Endodermal cell (in vitro differentiated cells): ENCODE results near the gene NTRK1. TPM values are rescaled to one million over a fixed set of nuclear protein-coding genes. Genes with fewer than 3 reads are reported as not detected.

Experiments
- DNase-seq: peaks from one replicate; pipeline ENCODE4 v3.0.0-alpha.2; 2017
- H3K27ac ChIP-seq: 2 replicates; pipeline ENCODE4 v1.5.1; 2013; ENCODE audit warnings: mild to moderate bottlenecking, low read depth, low read length, moderate library complexity
- H3K27me3 ChIP-seq: 2 replicates; pipeline ENCODE4 v1.6.1; 2013; ENCODE audit warnings: mild to moderate bottlenecking, low read length, moderate library complexity; ENCODE audit not compliant: insufficient read depth, control insufficient read depth, poor library complexity, severe bottlenecking
- H3K36me3 ChIP-seq: 2 replicates; pipeline ENCODE4 v1.7.0; 2013; ENCODE audit warnings: mild to moderate bottlenecking, low read length, moderate library complexity; ENCODE audit not compliant: control insufficient read depth, insufficient read depth
- H3K4me1 ChIP-seq: one replicate; pipeline ENCODE4 v1.7.0; 2013; ENCODE audit warnings: low read length; ENCODE audit not compliant: control insufficient read depth, insufficient read depth
- H3K4me3 ChIP-seq: 2 replicates; pipeline ENCODE4 v1.5.1; 2013; ENCODE audit warnings: mild to moderate bottlenecking, low read length, moderate library complexity
- H3K9ac ChIP-seq: 2 replicates; pipeline ENCODE4 v1.6.1; 2013; ENCODE audit warnings: mild to moderate bottlenecking, low read length, moderate library complexity; ENCODE audit not compliant: poor library complexity, severe bottlenecking; ENCODE audit errors: extremely low read depth
- H3K9me3 ChIP-seq: 2 replicates; pipeline ENCODE4 v1.6.1; 2013; ENCODE audit warnings: mild to moderate bottlenecking, low read length, moderate library complexity; ENCODE audit not compliant: control insufficient read depth
- H3K27ac Mint-ChIP-seq: 2 replicates; pipeline ENCODE4 v1.8.0; 2020; ENCODE audit warnings: mixed read lengths
- H3K27me3 Mint-ChIP-seq: 2 replicates; pipeline ENCODE4 v1.8.0; 2021; ENCODE audit warnings: mild to moderate bottlenecking, mixed read lengths; ENCODE audit not compliant: insufficient read depth
- H3K36me3 Mint-ChIP-seq: 2 replicates; pipeline ENCODE4 v1.8.0; 2020; ENCODE audit warnings: low read depth, mixed read lengths
- H3K4me1 Mint-ChIP-seq: 2 replicates; pipeline ENCODE4 v1.8.0; 2020; ENCODE audit warnings: mixed read lengths
- H3K4me3 Mint-ChIP-seq: 2 replicates; pipeline ENCODE4 v1.8.0; 2020; ENCODE audit warnings: mild to moderate bottlenecking, moderate library complexity, mixed read lengths
- H3K9me3 Mint-ChIP-seq: 2 replicates; pipeline ENCODE4 v1.8.0; 2020; ENCODE audit warnings: mild to moderate bottlenecking, mixed read lengths
- WGBS, 2 experiments: methylation state at CpG; one replicate each; pipeline versions ENCODE4 v1.1.5 to v1.1.7; 2013; ENCODE audit warnings: missing lambda C conversion rate in 2 of 2, mixed read lengths in 1 of 2; ENCODE audit not compliant: insufficient coverage in 1 of 2, insufficient read length in 1 of 2; 5-methylcytosine and 5-hydroxymethylcytosine counted together
- total RNA-seq, 2 donors: library from RNA; stranded (reverse); fragmentation: NEBNext Ultra II Directional in 1 of 2; extraction: Animal tissue kit (Norgen Biotek cat#: 25700) in 1 of 2; gene quantifications; 2 replicates in 1 of 2; 3 replicates in 1 of 2; pipeline ENCODE4 v1.2.1, GENCODE V29; 2021
- TF ChIP-seq, protein P1 (sequence below): fragments of 200-600 bp; sonication (generic); conservative IDR thresholded peaks from 2 replicates; pipeline ENCODE4 v1.5.0; 2021; ENCODE audit warnings: antibody characterized with exemption, mild to moderate bottlenecking

Gene NTRK1
- total RNA-seq, 2 donors from 2014 or later, result 0.44 to 0.82 TPM

DNA sequence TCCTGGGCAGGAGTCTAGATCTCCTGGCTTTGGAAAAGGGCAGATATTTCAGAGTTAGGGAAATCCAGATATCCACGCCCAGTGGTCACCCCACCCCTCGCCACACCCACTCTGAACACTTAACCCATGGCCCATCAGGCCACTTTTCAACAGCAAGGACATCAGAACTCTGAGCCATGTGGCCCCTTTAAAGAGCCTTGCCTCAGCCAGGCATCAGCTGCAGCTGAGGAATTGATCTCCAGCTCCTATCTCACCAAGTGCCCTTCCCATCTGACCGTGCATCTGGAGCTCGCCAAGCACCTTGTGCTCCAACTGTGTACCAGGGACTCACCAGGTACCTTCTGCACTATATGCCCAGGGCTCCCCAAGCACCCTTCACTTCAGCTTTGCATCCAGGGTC lies 23.8 kb upstream of the NTRK1 start:
- peaks cover 83% of the 10 kb centered on the region for H3K27me3 Mint-ChIP-seq
- Histone ChIP-seq H3K9ac (no peak overlapping the region), H3K27ac (no peak overlapping the region), H3K36me3 (no peaks in the 10 kb centered on the region), H3K4me3 (no peak overlapping the region), H3K4me1 (no peaks in the 10 kb centered on the region), H3K9me3 (no peaks in the 10 kb centered on the region), H3K27me3 (peaks cover 63% of the 10 kb centered on the region)
- H3K4me3 Mint-ChIP-seq, result no peak overlapping the region
- no peak overlapping the region for H3K27ac Mint-ChIP-seq
- H3K36me3 Mint-ChIP-seq, result no peaks in the 10 kb centered on the region
- DNase-seq, result no peak
- TF ChIP-seq, protein P1, sequence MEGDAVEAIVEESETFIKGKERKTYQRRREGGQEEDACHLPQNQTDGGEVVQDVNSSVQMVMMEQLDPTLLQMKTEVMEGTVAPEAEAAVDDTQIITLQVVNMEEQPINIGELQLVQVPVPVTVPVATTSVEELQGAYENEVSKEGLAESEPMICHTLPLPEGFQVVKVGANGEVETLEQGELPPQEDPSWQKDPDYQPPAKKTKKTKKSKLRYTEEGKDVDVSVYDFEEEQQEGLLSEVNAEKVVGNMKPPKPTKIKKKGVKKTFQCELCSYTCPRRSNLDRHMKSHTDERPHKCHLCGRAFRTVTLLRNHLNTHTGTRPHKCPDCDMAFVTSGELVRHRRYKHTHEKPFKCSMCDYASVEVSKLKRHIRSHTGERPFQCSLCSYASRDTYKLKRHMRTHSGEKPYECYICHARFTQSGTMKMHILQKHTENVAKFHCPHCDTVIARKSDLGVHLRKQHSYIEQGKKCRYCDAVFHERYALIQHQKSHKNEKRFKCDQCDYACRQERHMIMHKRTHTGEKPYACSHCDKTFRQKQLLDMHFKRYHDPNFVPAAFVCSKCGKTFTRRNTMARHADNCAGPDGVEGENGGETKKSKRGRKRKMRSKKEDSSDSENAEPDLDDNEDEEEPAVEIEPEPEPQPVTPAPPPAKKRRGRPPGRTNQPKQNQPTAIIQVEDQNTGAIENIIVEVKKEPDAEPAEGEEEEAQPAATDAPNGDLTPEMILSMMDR, result no peak
- no peaks in the 10 kb centered on the region for H3K4me1 Mint-ChIP-seq
- WGBS, 2 experiments, result 84 to 86% methylated on average over 3 to 4 of the region's 4 CpGs
- no peaks in the 10 kb centered on the region for H3K9me3 Mint-ChIP-seq

GRCh38 chr1:156838972-156839371 lies 21.7 kb upstream of the NTRK1 start:
- peaks cover 75% of the 10 kb centered on the region for H3K27me3 ChIP-seq

DNA sequence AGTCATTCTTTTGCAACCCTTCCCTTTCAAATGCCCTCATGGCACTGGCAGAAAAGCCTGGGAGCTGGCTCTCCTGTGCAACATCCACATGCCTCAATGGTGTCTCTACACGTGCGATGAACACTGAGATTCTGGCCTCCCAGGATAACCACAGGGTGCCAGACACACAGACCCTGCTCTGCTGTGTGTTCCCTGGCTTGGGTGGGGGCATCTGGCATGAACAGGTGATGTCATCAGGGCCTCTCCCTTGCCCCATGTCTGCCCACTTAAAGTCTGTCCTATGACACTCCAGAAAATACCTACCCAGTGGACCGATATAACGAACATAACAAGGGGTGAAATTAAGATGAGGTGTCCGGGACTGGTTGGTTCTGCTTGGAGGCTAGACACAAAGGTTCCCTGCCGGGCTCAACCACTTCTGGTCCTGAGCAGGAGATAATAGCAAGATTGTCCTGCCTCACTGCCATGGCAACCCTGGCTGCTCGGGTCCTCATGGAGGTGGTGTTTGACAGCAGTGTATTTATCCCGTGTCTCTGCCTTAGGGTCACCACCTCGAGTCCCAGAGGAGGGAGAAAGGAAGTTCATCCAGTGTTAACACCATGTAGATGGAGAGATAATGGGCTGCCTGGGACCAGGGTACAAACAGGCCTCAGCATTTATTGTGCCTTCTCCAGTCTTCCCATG lies 21.1 kb upstream of the NTRK1 start:
- no peak for DNase-seq
- no peaks in the 10 kb centered on the region for H3K4me1 Mint-ChIP-seq
- no peak overlapping the region for H3K27ac Mint-ChIP-seq
- WGBS, 2 experiments, result 42 to 46% methylated on average over 9 of the region's 9 CpGs
- H3K36me3 Mint-ChIP-seq, result no peaks in the 10 kb centered on the region
- no peaks in the 10 kb centered on the region for H3K9me3 Mint-ChIP-seq
- H3K27me3 Mint-ChIP-seq, result peaks cover 89% of the 10 kb centered on the region
- Histone ChIP-seq H3K4me1 (no peaks in the 10 kb centered on the region), H3K4me3 (no peak overlapping the region), H3K9me3 (no peaks in the 10 kb centered on the region), H3K27me3 (peaks cover 75% of the 10 kb centered on the region), H3K36me3 (no peaks in the 10 kb centered on the region), H3K9ac (no peak overlapping the region), H3K27ac (no peak overlapping the region)
- H3K4me3 Mint-ChIP-seq, result no peak overlapping the region
- TF ChIP-seq, protein P1, result no peak

More at GRCh38 chr1:156838972-156839371, 21.7 kb upstream of the NTRK1 start:
- H3K27me3 Mint-ChIP-seq, result peaks cover 89% of the 10 kb centered on the region
- H3K9me3 Mint-ChIP-seq, result no peaks in the 10 kb centered on the region
- no peaks in the 10 kb centered on the region for H3K36me3 Mint-ChIP-seq
- no peak overlapping the region for H3K27ac ChIP-seq
- no peaks in the 10 kb centered on the region for H3K4me1 ChIP-seq
- H3K4me3 ChIP-seq, result no peak overlapping the region
- H3K4me3 Mint-ChIP-seq, result no peak overlapping the region
- no peaks in the 10 kb centered on the region for H3K9me3 ChIP-seq
- WGBS, 2 experiments, result 36 to 72% methylated on average over 2 to 7 of the region's 7 CpGs
- DNase-seq, result peak; percentile 87
- H3K27ac Mint-ChIP-seq, result no peak overlapping the region
- no peak overlapping the region for H3K9ac ChIP-seq
- H3K36me3 ChIP-seq, result no peaks in the 10 kb centered on the region
- H3K4me1 Mint-ChIP-seq, result no peaks in the 10 kb centered on the region
- TF ChIP-seq, protein P1, result peak; percentile 86
